COLO668 (cell line): ENCODE results near the gene MRE11.

Experiments used
- DNase-seq: peaks from one replicate; lab custom pipeline; 2025; ENCODE audit not compliant: unreplicated experiment; lab: John Stamatoyannopoulos, UW

The MRE11 gene

DNA sequence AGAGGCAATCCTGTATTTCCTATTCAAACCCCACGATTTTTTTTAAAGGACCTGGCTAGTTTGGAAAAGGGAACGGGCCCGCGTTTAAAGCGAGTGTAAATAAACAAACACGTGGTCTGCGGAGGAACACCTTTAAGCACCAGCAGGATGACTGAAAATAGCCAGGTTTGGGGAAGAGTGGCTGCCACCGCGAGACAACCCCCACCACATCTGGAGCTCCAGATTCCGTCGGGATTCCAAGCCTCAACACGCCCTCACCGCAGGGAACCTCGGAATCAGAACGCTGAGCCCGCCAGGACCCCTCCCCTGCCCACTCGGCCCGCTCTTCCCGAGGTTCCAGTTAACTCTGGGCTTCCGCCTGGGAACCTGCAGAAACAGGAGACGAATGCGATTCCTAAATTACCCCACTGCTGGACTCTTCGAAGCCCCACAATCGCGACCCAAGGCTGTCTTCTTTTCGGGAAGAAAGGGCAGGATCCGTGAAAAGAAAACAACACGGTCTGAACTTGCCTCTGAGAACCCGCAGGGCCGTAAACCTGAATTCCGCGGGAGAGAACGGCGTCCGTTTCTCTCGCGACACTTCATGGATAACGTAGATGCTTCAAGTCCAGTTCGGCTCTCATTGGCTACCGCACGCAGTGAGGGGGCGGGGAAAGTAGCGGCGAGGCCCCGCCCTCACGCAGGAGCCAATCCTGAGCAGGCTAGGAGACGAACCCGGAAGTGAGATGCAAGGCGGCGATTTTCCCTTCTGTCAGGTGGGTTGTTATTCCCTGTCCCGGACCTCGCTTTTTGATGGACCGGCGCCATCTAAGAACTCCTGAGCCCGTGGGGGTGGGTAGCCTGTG, at the start of gene MRE11, which contains the start of gene ANKRD49:
MRE11 (minus strand) TSS at position 564 of the 845 bp plus-strand sequence. CDS start 1,043 bp downstream, outside the sequence.
ANKRD49 (plus strand) TSS at position 704 of the 845 bp plus-strand sequence. CDS start 2,710 bp downstream, outside the sequence.
- peak; percentile 95 for DNase-seq

DNA sequence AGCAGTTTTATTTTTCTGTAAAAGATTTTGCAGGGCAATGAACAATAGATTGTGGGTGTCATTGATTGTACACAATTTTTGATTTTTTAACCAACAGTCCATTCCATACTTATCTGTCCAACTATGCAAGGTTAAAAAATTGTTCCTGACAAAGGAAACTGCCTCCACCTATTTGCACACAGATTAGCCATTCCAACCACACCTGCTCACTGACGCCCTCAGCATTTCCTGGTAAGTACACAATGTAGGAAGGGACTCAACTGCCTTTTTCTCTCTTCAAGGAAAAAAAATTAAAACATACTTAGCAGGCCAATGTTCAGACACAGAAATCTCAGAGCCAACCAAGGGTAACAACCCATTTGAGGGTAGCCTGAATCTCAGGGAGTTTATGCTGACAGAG, 45.8 kb upstream of the MRE11 start:
- DNase-seq = peak; percentile 14

GRCh38 chr11:94537031-94537600, 43.5 kb upstream of the MRE11 start:
- no peak for DNase-seq

GRCh38 chr11:94536386-94536785, 42.7 kb upstream of the MRE11 start:
- DNase-seq = no peak

- DNase-seq = no peak
Measured at GRCh38 chr11:94533696-94534630, 40.3 kb upstream of the MRE11 start.

DNA sequence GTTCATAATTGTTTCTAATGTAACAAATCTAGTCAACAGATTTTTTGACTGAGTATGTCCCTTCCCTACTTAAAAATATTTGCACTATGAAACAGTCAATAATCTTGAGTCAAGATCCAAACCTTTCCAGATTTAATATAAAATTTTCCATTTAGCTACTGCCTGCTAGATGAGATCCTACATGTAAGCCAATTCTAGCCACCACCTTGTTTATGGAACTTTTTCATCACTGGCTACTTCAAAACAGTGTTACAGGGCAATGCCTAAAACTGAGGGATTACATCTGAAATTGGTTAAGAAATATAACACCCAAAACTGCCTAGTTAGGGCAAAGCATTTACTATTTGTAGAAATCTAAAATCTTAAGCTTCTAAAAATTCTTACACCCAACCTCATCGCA, 39.6 kb upstream of the MRE11 start:
- no peak for DNase-seq

- DNase-seq = no peak
Measured at GRCh38 chr11:94532211-94532610, 38.6 kb upstream of the MRE11 start.

- no peak for DNase-seq
Measured at GRCh38 chr11:94528551-94528950, 34.9 kb upstream of the MRE11 start.

- DNase-seq = no peak
Measured at GRCh38 chr11:94526645-94527438, 33.2 kb upstream of the MRE11 start.

GRCh38 chr11:94525546-94526324, 32.1 kb upstream of the MRE11 start:
- no peak for DNase-seq

- no peak for DNase-seq
Measured at GRCh38 chr11:94524341-94524740, 30.7 kb upstream of the MRE11 start.

DNA sequence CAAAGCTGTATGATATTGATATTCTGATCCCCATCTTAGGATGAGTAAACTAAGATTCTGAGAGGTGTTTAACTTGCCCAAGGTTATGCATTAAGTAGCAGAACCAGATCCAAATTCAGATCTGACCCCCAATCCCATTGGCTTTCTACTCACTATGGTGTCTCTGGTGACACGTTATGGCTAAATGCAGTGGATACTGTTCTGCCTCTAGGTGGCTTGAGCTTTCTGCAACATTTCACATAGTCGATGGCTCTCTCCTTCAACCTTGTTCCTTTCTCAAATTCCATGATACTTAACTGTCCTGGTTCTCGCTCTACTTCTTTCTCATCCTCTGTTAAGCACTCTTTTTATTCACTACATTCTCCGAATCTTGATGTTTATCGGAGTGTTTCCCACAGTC, 28.0 kb upstream of the MRE11 start:
- no peak for DNase-seq

- DNase-seq = no peak
Measured at GRCh38 chr11:94519478-94520084, 25.9 kb upstream of the MRE11 start.

DNA sequence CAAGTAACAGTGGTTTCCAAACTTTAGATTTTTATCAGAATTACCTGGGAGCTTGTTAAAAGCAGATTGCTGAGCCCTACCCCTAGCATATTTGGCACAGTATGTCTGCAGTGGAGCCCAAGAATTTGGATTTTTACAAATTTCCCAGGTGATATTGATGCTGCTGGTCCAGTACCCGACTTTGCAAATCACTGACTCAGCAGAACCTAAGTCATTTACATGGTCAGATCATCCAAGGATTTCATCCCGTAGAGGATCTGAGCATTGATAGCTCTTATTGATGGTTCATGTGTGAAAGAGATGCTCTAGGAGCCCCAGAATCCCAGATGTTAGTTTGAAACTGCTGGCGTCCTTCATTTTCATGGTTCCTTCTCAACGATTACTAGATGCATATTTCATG, 24.7 kb upstream of the MRE11 start:
- no peak for DNase-seq

- no peak for DNase-seq
Measured at GRCh38 chr11:94516725-94517124, 23.1 kb upstream of the MRE11 start.

DNA sequence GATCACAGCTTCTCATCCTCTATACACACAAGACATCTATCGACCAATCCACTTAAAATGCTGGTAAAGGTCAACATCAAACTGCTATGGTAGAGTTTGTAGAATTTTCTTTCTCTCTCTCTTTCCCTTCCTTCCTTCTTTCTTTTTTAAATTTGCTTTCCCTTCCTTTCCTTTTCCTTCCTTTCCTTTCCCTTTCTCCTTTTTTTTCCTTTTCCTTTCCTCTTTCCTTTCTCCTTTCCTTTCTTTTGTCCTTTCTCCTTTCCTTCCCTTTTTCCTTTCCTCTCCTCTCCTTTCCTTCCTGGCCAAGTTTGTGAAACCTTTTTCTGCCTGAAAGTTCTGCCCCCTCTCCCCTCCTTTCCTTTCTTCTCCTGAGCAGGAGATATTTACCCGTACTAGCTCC, 21.8 kb upstream of the MRE11 start:
- no peak for DNase-seq

GRCh38 chr11:94513091-94513490, 19.4 kb upstream of the MRE11 start:
- peak; percentile 20 for DNase-seq

- DNase-seq = peak; percentile 37
Measured at GRCh38 chr11:94511932-94512781, 18.5 kb upstream of the MRE11 start, which contains the start of gene C11orf97. Gene C11orf97, plus strand, starts transcription at chr11:94512461. Its CDS starts 68 bp downstream, at chr11:94512529.
